ENCODE results near the gene MTNR1A. TPM values are rescaled to one million over a fixed set of nuclear protein-coding genes. Genes with fewer than 3 reads are reported as not detected.
"Not testable (repeated sequence)": the region's sequence is repeated elsewhere in the genome, so short reads cannot be mapped to it uniquely, and the experiment has no call there.

Gene MTNR1A
- total and polyA plus RNA-seq, 2 donors: 1.9 TPM; not detected in 1

- 91% methylated on average over 2 of the region's 2 CpGs for WGBS
Observed at GRCh38 chr4:186551849-186552248, 3.5 kb downstream of the MTNR1A start.

GRCh38 chr4:186545436-186545835 lies 9.9 kb downstream of the MTNR1A start:
- H3K36me3 ChIP-seq (ENCODE audit: insufficient read depth): no peaks in the 10 kb centered on the region
- no peaks in the 10 kb centered on the region for H3K4me1 ChIP-seq (ENCODE audit: insufficient read depth)
- no peak overlapping the region for H3K4me3 ChIP-seq (ENCODE audit: low read depth, low read length)
- DNase-seq (ENCODE audit: extremely low spot score): no peak
- WGBS: 76% methylated on average over 7 of the region's 7 CpGs
- H3K27ac ChIP-seq (ENCODE audit: low read depth): no peak overlapping the region

More at GRCh38 chr4:186551849-186552248, 3.5 kb downstream of the MTNR1A start:
- Histone ChIP-seq H3K36me3 (ENCODE audit: insufficient read depth) (no peaks in the 10 kb centered on the region), H3K4me3 (ENCODE audit: low read depth, low read length) (no peak overlapping the region), H3K27ac (ENCODE audit: low read depth) (no peak overlapping the region), H3K4me1 (ENCODE audit: insufficient read depth) (no peaks in the 10 kb centered on the region)
- no peak for DNase-seq (ENCODE audit: extremely low spot score)

- no peak for DNase-seq (ENCODE audit: extremely low spot score)
- no peak overlapping the region for H3K27ac ChIP-seq (ENCODE audit: low read depth)
- H3K36me3 ChIP-seq (ENCODE audit: insufficient read depth): no peaks in the 10 kb centered on the region
- WGBS: 94% methylated on average over 2 of the region's 2 CpGs
- H3K4me3 ChIP-seq (ENCODE audit: low read depth, low read length): no peak overlapping the region
- H3K4me1 ChIP-seq (ENCODE audit: insufficient read depth): no peaks in the 10 kb centered on the region
Observed at GRCh38 chr4:186543206-186543605, 12.2 kb downstream of the MTNR1A start.

DNA sequence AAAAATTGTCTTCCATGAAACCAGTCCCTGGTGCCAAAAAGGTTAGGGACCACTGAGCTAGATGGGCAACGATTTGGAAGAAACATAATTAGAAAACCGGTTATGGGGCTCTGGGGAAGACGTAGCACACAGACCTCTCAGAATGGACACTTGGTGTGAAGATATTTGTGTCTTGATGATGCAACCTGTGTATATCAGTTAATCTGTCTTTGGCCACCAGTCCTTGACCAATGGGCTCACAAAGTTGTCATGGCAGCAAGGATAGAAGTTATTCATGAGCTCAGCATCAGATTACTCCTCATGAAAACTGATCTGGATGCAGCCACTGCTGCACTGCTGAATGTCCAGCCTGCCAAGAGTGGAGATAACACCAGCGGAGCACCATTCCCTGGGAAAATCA lies 13.6 kb downstream of the MTNR1A start:
- Histone ChIP-seq H3K4me3 (ENCODE audit: low read depth, low read length) (no peak overlapping the region), H3K4me1 (ENCODE audit: insufficient read depth) (no peaks in the 10 kb centered on the region), H3K36me3 (ENCODE audit: insufficient read depth) (no peaks in the 10 kb centered on the region), H3K27ac (ENCODE audit: low read depth) (no peak overlapping the region)
- DNase-seq (ENCODE audit: extremely low spot score): no peak
- 80% methylated on average over 4 of the region's 4 CpGs for WGBS

DNA sequence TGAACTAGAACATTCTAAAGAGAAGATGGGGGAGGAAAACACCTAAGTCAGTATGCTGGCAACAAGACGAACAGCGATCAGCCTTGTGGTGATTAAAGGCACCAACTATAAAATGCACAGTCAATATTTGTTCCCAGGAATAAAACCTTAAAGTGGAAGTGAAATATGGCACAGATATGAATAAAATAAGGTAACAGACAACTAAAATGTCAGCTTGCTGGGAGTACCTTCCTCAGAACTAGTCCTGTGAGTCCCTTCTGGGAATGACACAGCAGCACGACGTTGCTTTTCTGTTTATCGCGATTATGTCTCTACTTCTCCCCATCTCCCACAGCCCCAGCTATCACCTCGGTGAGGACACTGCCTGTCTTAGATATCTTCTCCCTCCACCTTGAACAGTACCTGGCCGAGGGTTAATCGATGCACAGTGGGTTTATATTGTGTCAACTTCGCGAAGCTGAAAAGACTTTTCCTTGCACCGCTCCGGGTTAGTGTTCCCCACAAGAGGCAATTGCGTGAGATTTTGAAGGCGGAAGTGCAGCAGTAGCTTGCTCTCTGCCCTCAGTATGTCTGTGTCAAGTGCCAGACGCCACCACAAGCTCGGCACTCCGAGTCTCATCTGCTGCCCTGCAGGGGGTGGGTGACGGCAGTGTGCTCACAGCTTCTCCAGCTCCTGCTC lies 17.4 kb downstream of the MTNR1A start:
- no peaks in the 10 kb centered on the region for H3K36me3 ChIP-seq (ENCODE audit: insufficient read depth)
- DNase-seq (ENCODE audit: extremely low spot score): no peak
- H3K4me3 ChIP-seq (ENCODE audit: low read depth, low read length): no peak overlapping the region
- H3K4me1 ChIP-seq (ENCODE audit: insufficient read depth): no peaks in the 10 kb centered on the region
- 78% methylated on average over 19 of the region's 19 CpGs for WGBS
- no peak overlapping the region for H3K27ac ChIP-seq (ENCODE audit: low read depth)

DNA sequence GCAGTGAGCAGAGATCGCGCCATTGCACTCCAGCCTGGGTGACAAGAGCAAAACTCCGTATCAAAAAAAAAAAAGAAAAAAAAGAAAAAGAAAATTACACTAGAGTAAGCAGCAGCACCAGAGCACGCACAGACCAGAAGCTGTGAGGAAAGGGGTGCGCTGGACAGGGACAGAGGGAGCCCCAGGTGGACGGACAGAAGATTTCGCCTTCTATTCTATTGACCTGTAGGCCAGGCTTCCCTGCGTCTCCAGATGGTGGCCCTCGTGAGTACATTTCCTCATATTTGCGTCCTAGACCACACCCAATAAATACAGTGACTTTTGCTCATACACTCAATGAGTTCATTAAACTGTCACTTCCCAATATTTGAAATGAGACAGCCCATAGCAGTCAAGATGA lies 19.1 kb downstream of the MTNR1A start:
- Histone ChIP-seq H3K27ac (ENCODE audit: low read depth) (no peak overlapping the region), H3K4me1 (ENCODE audit: insufficient read depth) (no peaks in the 10 kb centered on the region), H3K36me3 (ENCODE audit: insufficient read depth) (no peaks in the 10 kb centered on the region), H3K4me3 (ENCODE audit: low read depth, low read length) (no peak overlapping the region)
- DNase-seq (ENCODE audit: extremely low spot score): no peak
- WGBS: 83% methylated on average over 10 of the region's 10 CpGs

DNA sequence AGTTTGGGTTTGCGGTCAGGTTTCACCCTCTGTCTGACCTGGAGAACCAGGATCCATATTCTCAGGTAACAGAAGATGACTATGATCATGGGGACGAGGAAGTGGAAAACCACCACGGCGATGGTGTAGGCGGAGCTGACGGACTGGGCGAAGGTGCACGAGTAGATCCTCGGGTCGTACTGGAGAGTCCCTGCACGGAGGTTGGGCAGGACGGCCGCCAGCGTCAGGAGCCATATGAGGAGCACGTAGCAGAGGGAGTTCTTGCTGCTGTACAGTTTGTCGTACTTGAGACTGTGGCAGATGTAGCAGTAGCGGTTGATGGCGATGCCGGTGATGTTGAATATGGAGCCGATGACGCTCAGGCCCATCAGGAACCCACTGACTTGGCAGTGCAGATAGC lies 21.3 kb downstream of the MTNR1A start:
- WGBS: 97% methylated on average over 21 of the region's 21 CpGs
- no peaks in the 10 kb centered on the region for H3K36me3 ChIP-seq (ENCODE audit: insufficient read depth)
- H3K27ac ChIP-seq (ENCODE audit: low read depth): no peak overlapping the region
- no peak overlapping the region for H3K4me3 ChIP-seq (ENCODE audit: low read depth, low read length)
- DNase-seq (ENCODE audit: extremely low spot score): no peak
- H3K4me1 ChIP-seq (ENCODE audit: insufficient read depth): no peaks in the 10 kb centered on the region

DNA sequence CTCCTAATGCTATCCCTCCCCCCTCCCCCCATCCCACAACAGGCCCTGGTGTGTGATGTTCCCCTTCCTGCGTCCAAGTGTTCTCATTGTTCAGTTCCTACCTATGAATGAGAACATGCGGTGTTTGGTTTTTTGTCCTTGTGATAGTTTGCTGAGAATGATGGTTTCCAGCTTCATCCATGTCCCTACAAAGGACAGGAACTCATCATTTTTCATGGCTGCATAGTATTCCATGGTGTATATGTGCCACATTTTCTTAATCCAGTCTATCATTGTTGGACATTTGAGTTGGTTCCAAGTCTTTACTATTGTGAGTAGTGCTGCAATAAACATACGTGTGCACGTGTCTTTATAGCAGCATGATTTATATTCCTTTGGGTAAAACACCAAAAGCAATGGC lies 31.4 kb downstream of the MTNR1A start:
- DNase-seq (ENCODE audit: extremely low spot score); H3K36me3 ChIP-seq (ENCODE audit: insufficient read depth); H3K4me1 ChIP-seq (ENCODE audit: insufficient read depth); H3K27ac ChIP-seq (ENCODE audit: low read depth); H3K4me3 ChIP-seq (ENCODE audit: low read depth, low read length): not testable (repeated sequence)
- WGBS: 94% methylated on average over 4 of the region's 4 CpGs

- WGBS: 69% methylated on average over 4 of the region's 4 CpGs
- no peak for DNase-seq (ENCODE audit: extremely low spot score)
Observed at GRCh38 chr4:186516287-186516686, 39.1 kb downstream of the MTNR1A start.

DNA sequence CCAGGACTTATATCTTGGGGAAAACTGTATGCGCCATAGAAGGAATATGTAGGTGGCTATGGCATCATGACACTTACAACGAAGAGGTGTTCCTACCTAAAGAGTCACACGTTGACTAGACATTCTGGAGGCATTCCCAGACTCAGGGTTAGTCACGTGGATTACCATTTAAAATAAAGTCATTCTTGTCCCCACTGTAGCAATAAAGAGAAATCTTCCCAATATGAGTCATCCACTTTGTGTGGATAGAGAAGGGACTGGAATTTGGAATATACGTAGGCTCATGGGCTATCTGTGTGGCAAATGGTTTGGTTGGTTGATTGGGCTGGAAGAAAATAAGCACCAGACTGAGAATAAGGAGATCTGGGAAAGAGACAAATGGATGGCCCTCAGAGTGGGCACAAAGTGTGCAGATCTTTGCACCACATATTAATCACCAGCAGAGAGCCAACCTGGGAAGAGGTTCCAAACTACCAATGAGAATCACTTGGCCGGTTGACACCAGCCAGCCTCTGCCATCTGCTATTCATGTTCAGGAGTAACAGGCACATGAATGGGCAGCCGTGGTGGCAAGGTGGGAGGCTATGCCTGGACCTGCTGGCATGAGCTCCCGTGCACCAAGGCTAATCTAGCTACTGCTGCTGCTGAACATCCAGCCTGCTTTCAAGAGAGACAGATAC lies 41.0 kb downstream of the MTNR1A start:
- no peak overlapping the region for H3K27ac ChIP-seq (ENCODE audit: low read depth)
- H3K36me3 ChIP-seq (ENCODE audit: insufficient read depth): no peaks in the 10 kb centered on the region
- no peaks in the 10 kb centered on the region for H3K4me1 ChIP-seq (ENCODE audit: insufficient read depth)
- DNase-seq (ENCODE audit: extremely low spot score): no peak
- WGBS: 80% methylated on average over 8 of the region's 8 CpGs
- no peak overlapping the region for H3K4me3 ChIP-seq (ENCODE audit: low read depth, low read length)

More at GRCh38 chr4:186516287-186516686, 39.1 kb downstream of the MTNR1A start:
- no peaks in the 10 kb centered on the region for H3K4me1 ChIP-seq (ENCODE audit: insufficient read depth)
- H3K4me3 ChIP-seq (ENCODE audit: low read depth, low read length): no peak overlapping the region
- H3K27ac ChIP-seq (ENCODE audit: low read depth): no peak overlapping the region
- no peaks in the 10 kb centered on the region for H3K36me3 ChIP-seq (ENCODE audit: insufficient read depth)

GRCh38 chr4:186504771-186505170 lies 50.6 kb downstream of the MTNR1A start:
- H3K4me1 ChIP-seq (ENCODE audit: insufficient read depth); H3K36me3 ChIP-seq (ENCODE audit: insufficient read depth); DNase-seq (ENCODE audit: extremely low spot score); H3K4me3 ChIP-seq (ENCODE audit: low read depth, low read length); H3K27ac ChIP-seq (ENCODE audit: low read depth): not testable (repeated sequence)
- WGBS: 89% methylated on average over 8 of the region's 8 CpGs

DNA sequence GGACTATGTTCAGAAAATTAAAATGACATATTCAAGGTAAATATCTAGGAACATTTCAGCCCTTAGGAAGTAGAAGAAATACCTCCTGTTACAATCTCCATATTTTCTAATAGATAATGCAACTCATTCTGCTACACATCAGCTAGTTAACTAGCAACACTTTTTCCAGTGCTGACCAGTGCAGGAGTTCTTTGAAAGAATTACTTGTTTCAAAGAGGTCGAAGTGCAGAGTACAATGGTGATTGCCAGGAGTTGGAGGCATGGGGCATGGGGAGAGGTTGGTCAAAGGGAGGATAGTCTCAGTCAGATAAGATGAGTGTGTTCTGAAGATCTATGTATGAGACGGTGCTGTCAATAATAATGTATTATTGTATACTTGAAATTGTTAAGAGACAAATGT lies 53.1 kb downstream of the MTNR1A start:
- Histone ChIP-seq H3K4me1 (ENCODE audit: insufficient read depth) (no peaks in the 10 kb centered on the region), H3K4me3 (ENCODE audit: low read depth, low read length) (no peak overlapping the region), H3K36me3 (ENCODE audit: insufficient read depth) (no peaks in the 10 kb centered on the region), H3K27ac (ENCODE audit: low read depth) (no peak overlapping the region)
- 84% methylated on average over 2 of the region's 2 CpGs for WGBS
- DNase-seq (ENCODE audit: extremely low spot score): no peak

- no peak for DNase-seq (ENCODE audit: extremely low spot score)
- H3K4me1 ChIP-seq (ENCODE audit: insufficient read depth): no peaks in the 10 kb centered on the region
- 88% methylated on average over 8 of the region's 8 CpGs for WGBS
- H3K27ac ChIP-seq (ENCODE audit: low read depth): no peak overlapping the region
- no peak overlapping the region for H3K4me3 ChIP-seq (ENCODE audit: low read depth, low read length)
- H3K36me3 ChIP-seq (ENCODE audit: insufficient read depth): no peaks in the 10 kb centered on the region
Observed at GRCh38 chr4:186501554-186501953, 53.8 kb downstream of the MTNR1A start.

GRCh38 chr4:186500721-186501304 lies 54.6 kb downstream of the MTNR1A start:
- no peak overlapping the region for H3K4me3 ChIP-seq (ENCODE audit: low read depth, low read length)
- no peaks in the 10 kb centered on the region for H3K4me1 ChIP-seq (ENCODE audit: insufficient read depth)
- no peaks in the 10 kb centered on the region for H3K36me3 ChIP-seq (ENCODE audit: insufficient read depth)
- WGBS: 85% methylated on average over 39 of the region's 39 CpGs
- no peak for DNase-seq (ENCODE audit: extremely low spot score)
- H3K27ac ChIP-seq (ENCODE audit: low read depth): no peak overlapping the region

All from urinary bladder (tissue), 4 donors.